Liver (tissue), 9 donors: Measurements from ENCODE around the gene ATP2C2. TPM values are rescaled to one million over a fixed set of nuclear protein-coding genes. Genes with fewer than 3 reads are reported as not detected.

Experiments used
- DNase-seq: peaks from one replicate; pipeline ENCODE4 v3.0.0-alpha.2; 2017; ENCODE audit warnings: low spot score
- H3K27ac ChIP-seq, 2 donors: one replicate each; pipeline ENCODE4 v1.7.0; 2013; ENCODE audit warnings: inconsistent platforms in 2 of 2, low read length in 2 of 2, control low read depth in 1 of 2, low read depth in 1 of 2, mild to moderate bottlenecking in 1 of 2
- H3K27me3 ChIP-seq, 4 donors: one replicate each; pipeline versions ENCODE4 v1.6.1 to v1.7.0; 2013; ENCODE audit warnings: low read length in 3 of 4, inconsistent platforms in 1 of 4, mild to moderate bottlenecking in 1 of 4, moderate library complexity in 1 of 4; ENCODE audit not compliant: control insufficient read depth in 4 of 4, insufficient read depth in 4 of 4
- H3K36me3 ChIP-seq, 4 donors: one replicate each; pipeline versions ENCODE4 v1.6.1 to v1.7.0; 2013; ENCODE audit warnings: low read length in 3 of 4, mild to moderate bottlenecking in 3 of 4, low read depth in 1 of 4, moderate library complexity in 1 of 4; ENCODE audit not compliant: control insufficient read depth in 4 of 4, insufficient read depth in 3 of 4
- H3K4me1 ChIP-seq, 4 donors: one replicate each; pipeline versions ENCODE4 v1.6.1 to v1.7.0; 2013; ENCODE audit warnings: low read length in 3 of 4, mild to moderate bottlenecking in 3 of 4, moderate library complexity in 1 of 4; ENCODE audit not compliant: control insufficient read depth in 4 of 4, insufficient read depth in 4 of 4
- H3K4me3 ChIP-seq, 3 donors: one replicate each; pipeline versions ENCODE4 v1.6.1 to v1.7.0; 2013; ENCODE audit warnings: low read length in 3 of 3, control low read depth in 1 of 3, low read depth in 1 of 3, mild to moderate bottlenecking in 1 of 3
- H3K9ac ChIP-seq, 2 donors: one replicate each; pipeline ENCODE4 v1.7.0; 2013; ENCODE audit warnings: low read length in 2 of 2, mild to moderate bottlenecking in 2 of 2, moderate library complexity in 2 of 2, control low read depth in 1 of 2, low read depth in 1 of 2
- H3K9me3 ChIP-seq, 4 donors: one replicate each; pipeline versions ENCODE4 v1.6.1 to v1.7.0; 2013; ENCODE audit warnings: low read length in 3 of 4; ENCODE audit not compliant: control insufficient read depth in 4 of 4
- ATF3 ChIP-seq: IDR thresholded peaks from 2 replicates; pipeline ENCODE4 v1.6.1; 2016; ENCODE audit warnings: antibody characterized with exemption
- CTCF ChIP-seq: fragments of 150-350 bp; IDR thresholded peaks from 2 replicates; pipeline ENCODE4 v1.5.1; 2017; ENCODE audit warnings: improper control_type of control experiment, low read depth, low read length; ENCODE audit not compliant: missing input control
- EGR1 ChIP-seq, 2 donors: IDR thresholded peaks; 2 replicates each; pipeline ENCODE4 v1.6.1; 2016 to 2018; ENCODE audit warnings: antibody characterized with exemption in 2 of 2, low read depth in 2 of 2
- FOXA1 ChIP-seq: IDR thresholded peaks from 2 replicates; pipeline ENCODE4 v1.6.1; 2016; ENCODE audit warnings: antibody characterized with exemption
- FOXA2 ChIP-seq: IDR thresholded peaks from 2 replicates; pipeline ENCODE4 v1.6.1; 2016; ENCODE audit warnings: antibody characterized with exemption
- GABPA ChIP-seq, 2 donors: IDR thresholded peaks in 1 of 2; conservative IDR thresholded peaks in 1 of 2; 2 replicates each; pipeline ENCODE4 v1.6.1; 2016; ENCODE audit warnings: antibody characterized with exemption in 2 of 2, mild to moderate bottlenecking in 1 of 2, moderate library complexity in 1 of 2
- HNF4A ChIP-seq, 2 donors: conservative IDR thresholded peaks; 2 replicates each; pipeline ENCODE4 v1.6.1; 2016; ENCODE audit warnings: antibody characterized with exemption in 2 of 2, mild to moderate bottlenecking in 2 of 2
- HNF4G ChIP-seq: IDR thresholded peaks from 2 replicates; pipeline ENCODE4 v1.6.1; 2016; ENCODE audit warnings: antibody characterized with exemption
- JUND ChIP-seq, 2 donors: IDR thresholded peaks; 2 replicates each; pipeline ENCODE4 v1.6.1; 2016; ENCODE audit warnings: antibody characterized with exemption in 2 of 2
- MAX ChIP-seq: IDR thresholded peaks from 2 replicates; pipeline ENCODE4 v1.6.1; 2016; ENCODE audit warnings: antibody characterized with exemption
- NR2F2 ChIP-seq: IDR thresholded peaks from 2 replicates; pipeline ENCODE4 v1.6.1; 2016; ENCODE audit warnings: antibody characterized with exemption
- RAD21 ChIP-seq, 2 donors: IDR thresholded peaks; 2 replicates each; pipeline ENCODE4 v1.6.1; 2016; ENCODE audit warnings: antibody characterized with exemption in 2 of 2, mild to moderate bottlenecking in 2 of 2
- REST ChIP-seq: IDR thresholded peaks from 2 replicates; pipeline ENCODE4 v1.6.1; 2016; ENCODE audit warnings: antibody characterized with exemption, mild to moderate bottlenecking
- RXRA ChIP-seq, 2 donors: IDR thresholded peaks; 2 replicates each; pipeline ENCODE4 v1.6.1; 2017 to 2018; ENCODE audit warnings: antibody characterized with exemption in 2 of 2, mild to moderate bottlenecking in 1 of 2
- SP1 ChIP-seq: IDR thresholded peaks from 2 replicates; pipeline ENCODE4 v1.6.1; 2018; ENCODE audit warnings: antibody characterized with exemption, mild to moderate bottlenecking
- TAF1 ChIP-seq: conservative IDR thresholded peaks from 2 replicates; pipeline ENCODE4 v1.6.1; 2016; ENCODE audit warnings: antibody characterized with exemption, mild to moderate bottlenecking
- YY1 ChIP-seq: IDR thresholded peaks from 2 replicates; pipeline ENCODE4 v1.6.1; 2016; ENCODE audit warnings: antibody characterized with exemption, mild to moderate bottlenecking
- ZBTB33 ChIP-seq: IDR thresholded peaks from 2 replicates; pipeline ENCODE4 v1.6.1; 2016; ENCODE audit warnings: antibody characterized with exemption
- WGBS: extraction: QIAGEN DNeasy Blood & Tissue Kit; methylation state at CpG from one replicate; pipeline ENCODE4 v1.1.7; 2013; 5-methylcytosine and 5-hydroxymethylcytosine counted together
- polyA plus RNA-seq, 2 donors: library from polyadenylated mRNA; stranded (reverse) in 1 of 2; unstranded in 1 of 2; fragments of 200-250 nt in 1 of 2; fragments of >200 nt in 1 of 2; fragmentation: Nextera tagmentation in 1 of 2; extraction: Ambion mirVana in 1 of 2; gene quantifications; one replicate each; pipeline versions ENCODE4 v1.2.1 to v1.2.3, GENCODE V29; 2013 to 2015
- total RNA-seq, 2 donors: library from RNA; depleted of rRNA; stranded (reverse); fragments of >200 nt; gene quantifications; one replicate each; pipeline ENCODE4 v1.2.3, GENCODE V29; 2014
- donor health status: healthy.
- donor health status: healthy.
- donor health status: healthy.
- donor health status: healthy.
- donor health status: healthy.

Gene ATP2C2
- total and polyA plus RNA-seq, 4 donors, result 0.05 to 0.33 (median 0.22) TPM

GRCh38 chr16:84414789-84415326, 46.5 kb downstream of the ATP2C2 start:
- 43% methylated on average over 12 of the region's 12 CpGs for WGBS
- Histone ChIP-seq H3K9me3 (no peaks in the 10 kb centered on the region), H3K4me3 (no peak overlapping the region), H3K36me3 (no peaks in the 10 kb centered on the region), H3K27me3 (no peaks in the 10 kb centered on the region), H3K4me1 (no peaks in the 10 kb centered on the region), H3K9ac (no peak overlapping the region), H3K27ac (no peak overlapping the region)
- no peak for DNase-seq
- TF ChIP-seq FOXA2, result no peak
- no peak for TF ChIP-seq REST
- no peak for TF ChIP-seq JUND (IDR thresholded peaks at IDR 0.05)
- TF ChIP-seq HNF4G, result no peak
- TF ChIP-seq TAF1, result no peak
- TF ChIP-seq RAD21 (IDR thresholded peaks at IDR 0.05), result no peak
- TF ChIP-seq HNF4A (conservative IDR thresholded peaks at IDR 0.05), result peak in 1 of 2 donors; percentile 31
- TF ChIP-seq FOXA1, result no peak
- TF ChIP-seq YY1, result no peak
- peak; percentile 89 for TF ChIP-seq NR2F2
- TF ChIP-seq MAX, result no peak
- TF ChIP-seq EGR1 (IDR thresholded peaks at IDR 0.05; ENCODE audit: low read depth in 2 of 2), result no peak
- no peak for TF ChIP-seq ATF3
- TF ChIP-seq CTCF, result no peak
- TF ChIP-seq GABPA (IDR thresholded peaks at IDR 0.05 in 1 of 2, conservative IDR thresholded peaks at IDR 0.05 in 1 of 2), result no peak
- no peak for TF ChIP-seq ZBTB33
- peak; percentile 9 to 36 for TF ChIP-seq RXRA (IDR thresholded peaks at IDR 0.05)
- no peak for TF ChIP-seq SP1
